Stimulated activated CD8-positive, alpha-beta memory T cell treated with anti-CD3 and anti-CD28 coated beads, Interleukin-15, amount 100 ng/mL, for 1 hour (primary cell): ENCODE data around the gene SOWAHA.
"Not testable (repeated sequence)": the region's sequence is repeated elsewhere in the genome, so short reads cannot be mapped to it uniquely, and the experiment has no call there.

Experiments used
- DNase-seq: peaks from one replicate; pipeline ENCODE4 v3.0.0-alpha.2; 2020; ENCODE audit warnings: low read depth

SOWAHA gene

GRCh38 chr5:132778129-132778528 is 35.0 kb upstream of the SOWAHA start:
- DNase-seq: no peak

GRCh38 chr5:132778856-132779255 is 34.2 kb upstream of the SOWAHA start:
- DNase-seq: no peak

- DNase-seq: no peak
These were observed 33.1 kb upstream of the SOWAHA start for GRCh38 chr5:132779961-132780360.

GRCh38 chr5:132780577-132780976 is 32.5 kb upstream of the SOWAHA start:
- DNase-seq: no peak

- DNase-seq: no peak
These were observed 32.1 kb upstream of the SOWAHA start for GRCh38 chr5:132781029-132781428.

GRCh38 chr5:132782101-132782500 is 31.0 kb upstream of the SOWAHA start:
- no peak for DNase-seq

GRCh38 chr5:132785365-132785764 is 27.7 kb upstream of the SOWAHA start:
- DNase-seq: no peak

- no peak for DNase-seq
These were observed 27.2 kb upstream of the SOWAHA start for GRCh38 chr5:132785864-132786263.

- no peak for DNase-seq
These were observed 26.0 kb upstream of the SOWAHA start for GRCh38 chr5:132787076-132787475.

- DNase-seq: no peak
These were observed 24.6 kb upstream of the SOWAHA start for GRCh38 chr5:132788508-132788907.

- no peak for DNase-seq
These were observed 23.9 kb upstream of the SOWAHA start for GRCh38 chr5:132788990-132789886.

GRCh38 chr5:132790201-132790865 is 22.8 kb upstream of the SOWAHA start:
- no peak for DNase-seq

- DNase-seq: no peak
These were observed 22.1 kb upstream of the SOWAHA start for GRCh38 chr5:132791026-132791425.

GRCh38 chr5:132797651-132798050 is 15.5 kb upstream of the SOWAHA start:
- no peak for DNase-seq

GRCh38 chr5:132799392-132799791 is 13.7 kb upstream of the SOWAHA start:
- no peak for DNase-seq

GRCh38 chr5:132800545-132800944 is 12.6 kb upstream of the SOWAHA start:
- DNase-seq: no peak

GRCh38 chr5:132802044-132802684 is 10.9 kb upstream of the SOWAHA start:
- DNase-seq: no peak

GRCh38 chr5:132802685-132803066 is 10.4 kb upstream of the SOWAHA start:
- DNase-seq: not testable (repeated sequence)

GRCh38 chr5:132804219-132804618 is 8.9 kb upstream of the SOWAHA start:
- DNase-seq: not testable (repeated sequence)

GRCh38 chr5:132805872-132806271 is 7.2 kb upstream of the SOWAHA start:
- DNase-seq: not testable (repeated sequence)

- not testable (repeated sequence) for DNase-seq
These were observed 6.3 kb upstream of the SOWAHA start for GRCh38 chr5:132806804-132807162.

- DNase-seq: no peak
These were observed 5.8 kb upstream of the SOWAHA start for GRCh38 chr5:132807163-132807838.
